Nephron progenitor cell (in vitro differentiated cells): Measurements from ENCODE around the gene MFAP5.
A peak's percentile ranks its signal among the peaks of the same experiment; 100 is the strongest.

Experiments
- DNase-seq: peaks from one replicate; pipeline ENCODE4 v3.0.0; 2021
- H3K27ac Mint-ChIP-seq: 2 replicates; pipeline ENCODE4 v1.8.0; 2021; ENCODE audit warnings: mild to moderate bottlenecking, moderate library complexity, mixed read lengths
- H3K27me3 Mint-ChIP-seq: 2 replicates; pipeline ENCODE4 v1.8.0; 2021; ENCODE audit warnings: mild to moderate bottlenecking, low read depth, mixed read lengths; ENCODE audit not compliant: poor library complexity
- H3K36me3 Mint-ChIP-seq: 2 replicates; pipeline ENCODE4 v1.8.0; 2021; ENCODE audit warnings: low read depth, mixed read lengths
- H3K4me1 Mint-ChIP-seq: 2 replicates; pipeline ENCODE4 v1.8.0; 2021; ENCODE audit warnings: mixed read lengths
- H3K4me3 Mint-ChIP-seq: 2 replicates; pipeline ENCODE4 v1.8.0; 2021; ENCODE audit warnings: mild to moderate bottlenecking, moderate library complexity, mixed read lengths
- H3K9me3 Mint-ChIP-seq: 2 replicates; pipeline ENCODE4 v1.8.0; 2021; ENCODE audit warnings: mild to moderate bottlenecking, moderate library complexity, mixed read lengths
- TF ChIP-seq, protein P1 (sequence below): fragments of 200-600 bp; sonication (generic); IDR thresholded peaks from 2 replicates; pipeline ENCODE4 v1.5.0; 2021; ENCODE audit warnings: antibody characterized with exemption

Gene MFAP5

DNA sequence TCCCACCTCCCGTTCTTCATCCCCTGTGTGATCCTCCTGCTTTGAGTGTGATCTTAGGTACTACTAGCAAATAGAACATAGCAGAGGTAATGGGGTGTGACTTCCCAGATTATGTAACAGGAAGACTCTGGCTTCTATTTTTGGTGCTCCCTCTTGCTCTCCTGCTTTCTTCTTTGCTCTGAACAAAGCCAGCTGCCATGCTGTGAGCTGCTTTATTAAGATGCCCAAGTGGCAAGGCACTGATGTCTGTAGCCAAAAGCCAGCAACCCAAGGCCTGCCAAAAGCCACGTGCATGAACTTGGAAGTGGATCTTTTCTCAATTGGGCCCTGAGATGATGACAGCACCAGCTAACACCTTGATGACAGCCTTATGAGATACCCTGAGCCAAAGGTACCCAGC lies 5.8 kb upstream of the MFAP5 start:
- no peak overlapping the region for H3K27ac Mint-ChIP-seq
- H3K36me3 Mint-ChIP-seq: peaks cover 10% of the 10 kb centered on the region
- peaks cover 20% of the 10 kb centered on the region for H3K9me3 Mint-ChIP-seq
- no peak overlapping the region for H3K4me3 Mint-ChIP-seq
- peaks cover 5% of the 10 kb centered on the region for H3K4me1 Mint-ChIP-seq
- TF ChIP-seq, protein P1, sequence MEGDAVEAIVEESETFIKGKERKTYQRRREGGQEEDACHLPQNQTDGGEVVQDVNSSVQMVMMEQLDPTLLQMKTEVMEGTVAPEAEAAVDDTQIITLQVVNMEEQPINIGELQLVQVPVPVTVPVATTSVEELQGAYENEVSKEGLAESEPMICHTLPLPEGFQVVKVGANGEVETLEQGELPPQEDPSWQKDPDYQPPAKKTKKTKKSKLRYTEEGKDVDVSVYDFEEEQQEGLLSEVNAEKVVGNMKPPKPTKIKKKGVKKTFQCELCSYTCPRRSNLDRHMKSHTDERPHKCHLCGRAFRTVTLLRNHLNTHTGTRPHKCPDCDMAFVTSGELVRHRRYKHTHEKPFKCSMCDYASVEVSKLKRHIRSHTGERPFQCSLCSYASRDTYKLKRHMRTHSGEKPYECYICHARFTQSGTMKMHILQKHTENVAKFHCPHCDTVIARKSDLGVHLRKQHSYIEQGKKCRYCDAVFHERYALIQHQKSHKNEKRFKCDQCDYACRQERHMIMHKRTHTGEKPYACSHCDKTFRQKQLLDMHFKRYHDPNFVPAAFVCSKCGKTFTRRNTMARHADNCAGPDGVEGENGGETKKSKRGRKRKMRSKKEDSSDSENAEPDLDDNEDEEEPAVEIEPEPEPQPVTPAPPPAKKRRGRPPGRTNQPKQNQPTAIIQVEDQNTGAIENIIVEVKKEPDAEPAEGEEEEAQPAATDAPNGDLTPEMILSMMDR: no peak
- peaks cover 4% of the 10 kb centered on the region for H3K27me3 Mint-ChIP-seq
- no peak for DNase-seq

DNA sequence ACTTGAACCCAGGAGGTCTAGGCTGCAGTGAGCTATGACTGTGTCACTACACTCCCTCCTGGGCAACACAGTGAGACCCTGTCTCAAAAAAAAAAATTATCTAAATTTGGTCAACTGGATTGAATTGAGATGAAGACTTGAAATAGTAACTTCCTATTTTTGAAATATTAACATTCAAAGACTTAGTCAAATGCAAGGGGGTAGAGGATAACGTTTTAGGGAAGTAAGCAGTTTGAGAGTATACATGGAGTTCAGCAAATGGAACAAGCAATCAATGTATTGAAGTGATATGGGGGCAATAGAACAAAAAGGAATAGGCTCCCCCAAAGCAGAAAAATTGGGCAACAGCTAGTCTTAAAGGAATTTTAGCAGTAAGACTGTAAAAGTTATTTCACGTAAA lies 4.6 kb upstream of the MFAP5 start:
- H3K27me3 Mint-ChIP-seq: peaks cover 4% of the 10 kb centered on the region
- DNase-seq: no peak
- H3K27ac Mint-ChIP-seq: no peak overlapping the region
- peaks cover 5% of the 10 kb centered on the region for H3K4me1 Mint-ChIP-seq
- H3K36me3 Mint-ChIP-seq: peaks cover 10% of the 10 kb centered on the region
- no peak overlapping the region for H3K4me3 Mint-ChIP-seq
- H3K9me3 Mint-ChIP-seq: peaks cover 19% of the 10 kb centered on the region
- TF ChIP-seq, protein P1: no peak

DNA sequence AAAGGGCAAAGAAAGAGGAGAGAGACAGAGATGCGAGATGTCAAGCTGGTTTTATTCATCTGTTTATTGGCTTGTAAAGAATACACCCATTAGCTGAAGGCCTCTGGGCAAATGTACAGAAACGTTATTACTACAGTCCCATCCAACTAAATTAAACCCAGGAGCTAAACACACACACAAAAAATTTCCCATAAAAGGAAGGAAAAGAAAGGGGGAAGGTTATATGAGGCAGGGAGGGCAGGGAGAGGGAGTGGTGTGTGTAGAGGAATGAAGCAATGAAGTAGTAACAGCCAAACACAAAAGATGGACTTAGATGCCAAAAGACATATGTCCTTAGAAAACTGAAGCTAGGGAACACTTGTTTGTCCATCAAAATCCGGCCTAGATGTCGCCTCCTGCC lies 3.1 kb upstream of the MFAP5 start:
- no peak overlapping the region for H3K27ac Mint-ChIP-seq
- no peak for DNase-seq
- TF ChIP-seq, protein P1: no peak
- peaks cover 5% of the 10 kb centered on the region for H3K4me1 Mint-ChIP-seq
- H3K27me3 Mint-ChIP-seq: peaks cover 4% of the 10 kb centered on the region
- no peak overlapping the region for H3K4me3 Mint-ChIP-seq
- H3K9me3 Mint-ChIP-seq: peaks cover 11% of the 10 kb centered on the region
- H3K36me3 Mint-ChIP-seq: peaks cover 5% of the 10 kb centered on the region

DNA sequence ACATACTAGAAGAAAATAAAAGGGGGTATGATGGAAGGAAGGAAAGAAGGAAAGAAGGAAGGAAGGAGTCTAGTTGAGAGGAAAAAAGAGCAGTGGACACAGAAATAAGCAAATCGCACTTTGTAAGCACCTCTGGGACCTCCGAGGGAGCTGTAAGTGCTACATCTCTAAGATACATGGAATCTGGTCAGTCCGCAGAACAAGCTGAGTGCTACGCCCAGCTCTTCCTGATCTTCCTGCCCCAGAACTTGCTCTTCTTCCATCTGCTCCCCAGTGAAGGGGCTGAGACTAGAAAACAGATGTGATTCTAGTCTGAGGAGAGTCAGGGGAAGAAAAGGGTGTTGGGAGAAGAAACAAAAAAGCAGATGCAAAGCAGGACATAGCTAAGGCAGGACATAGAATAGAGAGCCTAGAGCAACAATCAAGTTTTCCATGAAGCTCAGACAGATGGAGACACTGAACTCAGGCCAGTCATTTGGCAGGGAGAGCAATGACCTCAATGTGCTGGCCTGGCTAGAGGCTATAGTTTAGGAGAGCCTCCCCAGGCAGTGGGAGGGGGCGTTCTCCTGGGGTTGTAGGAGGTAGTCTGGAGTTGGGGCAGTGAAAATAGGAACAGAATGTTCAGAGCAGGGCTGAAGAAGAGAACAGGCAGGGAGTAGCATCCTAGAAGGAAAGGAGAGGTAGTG lies 1.7 kb upstream of the MFAP5 start:
- DNase-seq: no peak
- H3K27ac Mint-ChIP-seq: peak overlapping the region; percentile 30

DNA sequence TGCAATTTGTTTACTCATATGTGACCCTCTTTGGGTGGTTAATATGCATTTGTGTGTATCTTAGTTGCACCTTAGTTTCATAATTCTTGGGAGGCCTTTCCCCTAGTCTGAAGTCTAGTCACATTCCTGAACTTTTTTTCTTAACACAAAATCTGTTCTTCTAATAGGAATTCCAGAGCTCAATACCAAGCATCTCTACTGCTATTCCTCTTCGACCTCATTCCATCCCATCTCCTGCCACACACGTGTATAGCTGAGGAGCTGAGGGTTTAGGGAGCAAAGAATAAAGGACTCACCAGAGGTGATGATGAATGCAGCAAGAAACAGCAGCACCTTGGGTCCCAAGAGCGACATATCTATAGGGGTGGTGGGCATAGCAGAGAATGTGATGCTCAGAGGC lies 875 bp downstream of the MFAP5 start:
- TF ChIP-seq, protein P1: no peak
- no peak for DNase-seq
- no peaks in the 10 kb centered on the region for H3K9me3 Mint-ChIP-seq
- H3K27ac Mint-ChIP-seq: no peak overlapping the region
- peaks cover 7% of the 10 kb centered on the region for H3K27me3 Mint-ChIP-seq
- no peaks in the 10 kb centered on the region for H3K36me3 Mint-ChIP-seq
- H3K4me3 Mint-ChIP-seq: no peak overlapping the region
- H3K4me1 Mint-ChIP-seq: peaks cover 5% of the 10 kb centered on the region

More for the DNA sequence above, 1.7 kb upstream of the MFAP5 start:
- TF ChIP-seq, protein P1: no peak
- Mint-ChIP-seq H3K27me3 (peaks cover 4% of the 10 kb centered on the region), H3K4me3 (no peak overlapping the region), H3K36me3 (no peaks in the 10 kb centered on the region), H3K4me1 (peaks cover 5% of the 10 kb centered on the region), H3K9me3 (peaks cover 4% of the 10 kb centered on the region)

DNA sequence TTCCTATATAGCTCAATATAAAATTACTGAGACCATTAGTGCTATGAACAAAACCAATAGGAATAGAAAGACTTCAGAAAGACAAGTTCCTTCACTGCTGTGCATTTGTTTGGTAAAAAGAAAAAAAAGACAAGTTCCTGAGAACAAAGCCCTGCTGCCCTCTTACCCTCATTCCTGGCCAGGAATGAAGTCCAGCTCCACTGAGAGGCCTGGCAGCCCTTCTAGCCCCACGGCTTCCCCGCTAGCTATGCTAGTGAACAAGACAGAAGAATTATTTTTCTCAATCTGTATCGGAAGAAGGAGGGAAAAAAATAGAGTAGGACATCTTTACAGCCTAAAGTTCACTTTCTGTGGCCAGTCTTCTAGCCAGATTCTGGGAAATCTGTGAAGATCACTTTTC lies 1.6 kb downstream of the MFAP5 start:
- H3K27ac Mint-ChIP-seq: no peak overlapping the region
- peaks cover 5% of the 10 kb centered on the region for H3K4me1 Mint-ChIP-seq
- TF ChIP-seq, protein P1: no peak
- peaks cover 7% of the 10 kb centered on the region for H3K27me3 Mint-ChIP-seq
- H3K36me3 Mint-ChIP-seq: no peaks in the 10 kb centered on the region
- no peaks in the 10 kb centered on the region for H3K9me3 Mint-ChIP-seq
- DNase-seq: no peak
- no peak overlapping the region for H3K4me3 Mint-ChIP-seq
